HG02571 (cell line): ENCODE measurements around the gene TIRAP.

Experiments
- ATAC-seq: cut with Tn5 transposase; IDR thresholded peaks from one replicate; pipeline ENCODE4 v1.9.1; 2021; ENCODE audit warnings: mild to moderate bottlenecking, moderate library complexity; ENCODE audit not compliant: unreplicated experiment

Gene TIRAP

DNA sequence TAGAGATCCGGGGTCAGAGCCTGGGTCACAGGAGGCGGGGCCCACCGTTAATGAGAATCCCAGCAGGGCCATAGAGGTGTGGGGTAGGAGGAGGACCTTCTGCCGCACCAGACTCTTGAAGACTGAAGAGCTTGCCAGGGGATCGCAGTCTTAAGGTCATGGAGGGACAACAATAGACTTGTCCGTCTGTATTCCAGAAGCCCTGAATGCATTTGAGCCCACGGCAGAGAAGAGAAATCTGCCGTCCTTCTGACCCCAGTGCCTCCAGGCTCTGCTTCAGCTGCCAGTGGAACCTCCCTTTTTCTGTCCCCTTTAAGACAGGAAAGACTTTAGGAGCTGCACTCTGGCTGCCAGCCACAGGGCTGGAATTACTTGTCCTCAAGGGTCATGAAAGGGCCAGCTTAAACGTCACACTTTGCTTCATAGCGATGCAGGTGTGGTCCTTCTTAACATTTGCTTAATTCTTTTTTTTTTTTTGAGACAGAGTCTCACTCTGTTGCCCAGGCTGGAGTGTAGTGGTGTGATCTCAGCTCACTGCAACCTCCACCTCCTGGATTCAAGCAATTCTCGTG is 57.1 kb downstream of the TIRAP start:
- ATAC-seq: no peak

DNA sequence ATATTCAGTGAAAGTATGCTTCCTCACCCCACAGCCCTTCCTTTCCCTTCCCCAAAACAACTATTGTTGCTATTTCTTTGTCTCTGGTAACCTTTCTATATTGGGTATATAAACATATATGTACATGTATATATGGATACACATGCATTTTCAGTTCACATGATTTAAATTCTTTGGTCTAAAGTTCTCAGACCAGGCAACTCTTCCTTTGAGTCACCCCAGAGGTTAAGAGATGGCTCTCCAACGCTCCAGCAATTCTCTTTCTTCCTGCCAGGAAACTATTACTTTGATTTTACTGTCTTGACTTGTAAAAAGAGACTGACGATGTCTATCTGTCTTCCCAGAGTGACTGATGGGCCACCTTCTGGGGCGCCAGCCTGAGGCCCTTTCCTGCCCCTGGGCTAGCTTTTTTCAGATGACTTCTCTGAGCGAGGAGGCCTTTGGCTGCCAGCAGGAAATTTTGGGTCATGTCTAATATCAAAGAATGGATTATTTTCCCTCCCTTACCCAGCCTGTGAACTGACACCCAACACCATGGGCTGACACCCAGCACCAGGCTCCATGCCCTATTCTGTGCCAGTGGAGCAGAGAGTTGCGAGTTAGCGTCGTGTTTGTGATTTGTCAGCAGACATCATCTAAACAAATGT is 58.2 kb downstream of the TIRAP start:
- ATAC-seq: no peak

DNA sequence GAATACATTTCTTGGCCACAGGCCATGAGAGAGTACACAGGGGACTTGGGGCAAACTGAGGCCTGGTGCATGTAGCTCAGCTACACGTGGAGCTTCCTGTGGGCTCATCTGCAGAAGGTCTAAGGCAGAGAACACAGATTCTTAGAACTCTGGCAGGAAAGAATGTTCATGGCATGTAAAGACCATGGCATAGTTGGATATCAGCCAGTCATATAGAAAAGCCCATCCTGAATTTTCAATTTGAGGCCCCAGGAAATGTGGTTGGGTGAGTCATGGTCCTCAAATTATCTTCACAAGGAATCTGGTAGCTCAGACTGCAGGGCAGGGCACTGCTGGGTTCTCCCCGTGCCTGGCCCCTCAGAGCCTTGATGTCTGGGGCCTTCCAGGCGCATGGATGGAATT is 58.9 kb downstream of the TIRAP start:
- no peak for ATAC-seq

DNA sequence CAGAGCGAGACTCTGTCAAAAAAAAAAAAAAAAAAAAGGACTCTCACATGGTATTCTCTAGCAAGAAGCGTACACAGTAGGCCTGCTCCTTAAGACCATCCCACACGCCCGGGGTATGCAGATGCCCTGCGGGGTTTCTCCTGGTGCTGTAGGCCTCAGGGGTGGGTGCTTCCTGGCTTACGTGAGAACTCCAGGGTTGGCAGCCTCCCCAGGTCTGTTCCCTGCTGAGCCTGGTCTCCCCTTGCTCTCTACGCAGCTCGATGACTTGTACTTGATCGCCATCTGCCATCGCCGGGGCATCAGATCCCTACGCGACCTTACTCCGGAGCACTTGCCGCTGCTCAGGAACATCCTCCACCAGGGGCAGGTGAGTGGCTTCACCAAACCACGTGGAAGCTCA is 60.2 kb downstream of the TIRAP start:
- ATAC-seq: no peak
